ENCODE measurements around the gene IP6K1. TPM values are rescaled to one million over a fixed set of nuclear protein-coding genes. Genes with fewer than 3 reads are reported as not detected.

The IP6K1 gene
- polyA plus RNA-seq, 1 donor (not counting 4 experiments of a cell fraction or from before 2014, with no cell fraction given) = 24.5 TPM

DNA sequence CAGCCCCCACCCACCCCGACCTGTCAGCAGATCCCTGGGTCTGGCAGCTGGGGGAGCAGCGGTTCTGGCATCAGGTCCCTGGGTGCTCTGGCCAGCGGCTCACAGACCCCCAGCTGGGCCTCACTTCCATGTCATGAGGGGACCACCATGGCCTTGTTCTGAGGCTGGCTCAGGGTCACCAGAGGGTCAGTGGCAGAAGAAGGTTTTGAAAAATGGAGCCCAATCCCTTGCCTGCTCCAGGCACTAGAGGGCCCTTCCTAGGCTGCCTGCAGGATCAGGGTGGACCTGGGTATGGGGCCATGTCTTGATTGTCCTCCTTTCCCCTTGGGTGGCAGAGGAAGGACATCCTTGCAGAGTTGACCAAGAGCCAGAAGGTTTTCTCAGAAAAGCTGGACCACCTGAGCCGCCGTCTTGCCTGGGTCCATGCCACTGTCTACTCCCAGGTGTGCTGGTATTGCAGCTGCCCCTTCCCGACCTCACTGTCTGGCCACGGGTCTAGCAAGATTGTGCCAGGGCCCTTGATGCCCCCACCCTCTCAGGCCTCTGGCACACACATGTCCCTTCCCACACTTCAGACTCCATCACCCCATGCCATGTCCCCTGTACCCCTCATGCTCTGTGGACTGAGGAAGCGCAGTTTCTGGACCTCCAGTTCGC is 79.8 kb downstream of the IP6K1 start:
- FAIRE-seq (no peak), DNase-seq (ENCODE audit: low read depth, low spot score) (no peak)
- Histone ChIP-seq H3K9ac (ENCODE audit: control insufficient read depth, extremely low read depth, insufficient read depth, low read length) (no peak overlapping the region), H3K4me2 (ENCODE audit: control insufficient read depth, extremely low read depth, insufficient read depth, low read depth, low read length) (no peak overlapping the region), H4K20me1 (ENCODE audit: control insufficient read depth, extremely low read depth, insufficient read depth, low read length) (no peaks in the 10 kb centered on the region), H3K9me1 (ENCODE audit: control insufficient read depth, extremely low read depth, insufficient read depth, low read length) (no peaks in the 10 kb centered on the region), H3K4me1 (ENCODE audit: control insufficient read depth, extremely low read depth, insufficient read depth, low read length) (peaks cover 4% of the 10 kb centered on the region), H3K4me3 (ENCODE audit: control insufficient read depth in 2 of 3, extremely low read depth in 1 of 3, insufficient read depth in 2 of 3, low read depth in 1 of 3, low read length in 3 of 3) (no peak overlapping the region), H3K9me3 (ENCODE audit: control insufficient read depth, low read depth, low read length) (no peaks in the 10 kb centered on the region), H2AFZ (ENCODE audit: control insufficient read depth, low read length) (no peak overlapping the region), H3K36me3 (ENCODE audit: control insufficient read depth in 2 of 2, extremely low read depth in 1 of 2, insufficient read depth in 2 of 2, low read length in 2 of 2) (peaks cover 15 to 32% of the 10 kb centered on the region in 2 experiments), H3K27ac (ENCODE audit: control insufficient read depth, insufficient read depth, low read length) (no peak overlapping the region), H3K79me2 (ENCODE audit: control insufficient read depth, insufficient read depth, low read length) (no peaks in the 10 kb centered on the region), H3K27me3 (ENCODE audit: control insufficient read depth, extremely low read depth, insufficient read depth, low read length) (no peaks in the 10 kb centered on the region)
- dilution Hi-C loops (cut with MboI; ENCODE audit: extremely low pct_ligation_motif_present, low sequenced_read_pairs) = no loop called here
- TF ChIP-seq EZH2 (IDR thresholded peaks at IDR 0.05; ENCODE audit: low read length) = no peak
- TF ChIP-seq, protein P1, sequence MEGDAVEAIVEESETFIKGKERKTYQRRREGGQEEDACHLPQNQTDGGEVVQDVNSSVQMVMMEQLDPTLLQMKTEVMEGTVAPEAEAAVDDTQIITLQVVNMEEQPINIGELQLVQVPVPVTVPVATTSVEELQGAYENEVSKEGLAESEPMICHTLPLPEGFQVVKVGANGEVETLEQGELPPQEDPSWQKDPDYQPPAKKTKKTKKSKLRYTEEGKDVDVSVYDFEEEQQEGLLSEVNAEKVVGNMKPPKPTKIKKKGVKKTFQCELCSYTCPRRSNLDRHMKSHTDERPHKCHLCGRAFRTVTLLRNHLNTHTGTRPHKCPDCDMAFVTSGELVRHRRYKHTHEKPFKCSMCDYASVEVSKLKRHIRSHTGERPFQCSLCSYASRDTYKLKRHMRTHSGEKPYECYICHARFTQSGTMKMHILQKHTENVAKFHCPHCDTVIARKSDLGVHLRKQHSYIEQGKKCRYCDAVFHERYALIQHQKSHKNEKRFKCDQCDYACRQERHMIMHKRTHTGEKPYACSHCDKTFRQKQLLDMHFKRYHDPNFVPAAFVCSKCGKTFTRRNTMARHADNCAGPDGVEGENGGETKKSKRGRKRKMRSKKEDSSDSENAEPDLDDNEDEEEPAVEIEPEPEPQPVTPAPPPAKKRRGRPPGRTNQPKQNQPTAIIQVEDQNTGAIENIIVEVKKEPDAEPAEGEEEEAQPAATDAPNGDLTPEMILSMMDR (optimal IDR thresholded peaks at IDR 0.05 in 1 of 3, IDR thresholded peaks at IDR 0.05 in 1 of 3, conservative IDR thresholded peaks at IDR 0.05 in 1 of 3; ENCODE audit: extremely low read depth in 1 of 3, insufficient read depth in 2 of 3, low read length in 3 of 3) = no peak

DNA sequence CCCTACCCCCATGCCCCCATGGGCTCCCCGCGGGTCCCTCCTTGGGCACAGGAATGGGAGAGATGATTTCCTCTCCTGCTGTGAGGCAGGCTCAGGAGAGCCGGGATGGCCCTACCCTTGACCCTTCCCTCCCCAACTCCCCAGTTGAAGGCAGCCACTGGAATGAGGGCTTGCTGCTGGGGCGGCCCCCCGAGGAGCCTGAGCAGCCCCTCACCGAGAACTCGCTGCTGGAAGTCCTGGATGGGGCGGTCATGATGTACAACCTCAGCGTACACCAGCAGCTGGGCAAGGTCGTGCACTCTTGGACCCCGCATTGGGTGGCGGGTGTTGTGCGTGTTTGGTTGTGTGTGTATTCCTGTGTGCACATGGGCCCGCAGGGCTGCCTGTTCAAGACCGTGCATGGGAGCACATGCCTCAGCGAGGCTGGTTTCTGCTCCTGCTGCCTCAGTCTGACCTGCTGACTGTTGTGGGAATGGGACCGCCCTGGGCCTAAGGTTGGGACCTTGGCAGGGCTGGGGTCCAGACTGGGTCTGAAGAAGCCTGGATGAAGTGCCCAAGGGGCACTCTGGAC is 80.9 kb downstream of the IP6K1 start:
- no peak for FAIRE-seq
- H3K4me3 ChIP-seq (ENCODE audit: control insufficient read depth in 2 of 3, extremely low read depth in 1 of 3, insufficient read depth in 2 of 3, low read depth in 1 of 3, low read length in 3 of 3) = no peak overlapping the region
- no peak overlapping the region for H3K27ac ChIP-seq (ENCODE audit: control insufficient read depth, insufficient read depth, low read length)
- peaks cover 23 to 33% of the 10 kb centered on the region in 2 experiments for H3K36me3 ChIP-seq (ENCODE audit: control insufficient read depth in 2 of 2, extremely low read depth in 1 of 2, insufficient read depth in 2 of 2, low read length in 2 of 2)
- H3K4me1 ChIP-seq (ENCODE audit: control insufficient read depth, extremely low read depth, insufficient read depth, low read length) = peaks cover 4% of the 10 kb centered on the region
- H3K9me3 ChIP-seq (ENCODE audit: control insufficient read depth, low read depth, low read length) = no peaks in the 10 kb centered on the region
- H3K79me2 ChIP-seq (ENCODE audit: control insufficient read depth, insufficient read depth, low read length) = no peaks in the 10 kb centered on the region
- no peaks in the 10 kb centered on the region for H3K27me3 ChIP-seq (ENCODE audit: control insufficient read depth, extremely low read depth, insufficient read depth, low read length)
- no peaks in the 10 kb centered on the region for H3K9me1 ChIP-seq (ENCODE audit: control insufficient read depth, extremely low read depth, insufficient read depth, low read length)
- no peak overlapping the region for H3K9ac ChIP-seq (ENCODE audit: control insufficient read depth, extremely low read depth, insufficient read depth, low read length)
- no peak overlapping the region for H2AFZ ChIP-seq (ENCODE audit: control insufficient read depth, low read length)
- DNase-seq (ENCODE audit: low read depth, low spot score) = no peak
- dilution Hi-C loops (cut with MboI; ENCODE audit: extremely low pct_ligation_motif_present, low sequenced_read_pairs) = no loop called here
- no peaks in the 10 kb centered on the region for H4K20me1 ChIP-seq (ENCODE audit: control insufficient read depth, extremely low read depth, insufficient read depth, low read length)
- H3K4me2 ChIP-seq (ENCODE audit: control insufficient read depth, extremely low read depth, insufficient read depth, low read depth, low read length) = no peak overlapping the region
- TF ChIP-seq, protein P1 (optimal IDR thresholded peaks at IDR 0.05 in 1 of 3, IDR thresholded peaks at IDR 0.05 in 1 of 3, conservative IDR thresholded peaks at IDR 0.05 in 1 of 3; ENCODE audit: extremely low read depth in 1 of 3, insufficient read depth in 2 of 3, low read length in 3 of 3) = no peak
- no peak for TF ChIP-seq EZH2 (IDR thresholded peaks at IDR 0.05; ENCODE audit: low read length)
